Immature natural killer cell (primary cell): ENCODE results near the gene CIROP. TPM values are rescaled to one million over a fixed set of nuclear protein-coding genes. Genes with fewer than 3 reads are reported as not detected.

Experiments used
- DNase-seq, 3 donors: peaks; one replicate each; pipeline ENCODE4 v3.0.0; 2022; ENCODE audit warnings: mixed read lengths in 1 of 3
- H3K27ac Mint-ChIP-seq, 6 donors: one replicate each; pipeline ENCODE4 v1.8.0; 2020; ENCODE audit warnings: mixed read lengths in 6 of 6, mild to moderate bottlenecking in 5 of 6, inconsistent platforms in 4 of 6, moderate library complexity in 3 of 6
- H3K27me3 Mint-ChIP-seq, 3 donors: one replicate each; pipeline ENCODE4 v1.8.0; 2020 to 2021; ENCODE audit warnings: low read depth in 3 of 3, mild to moderate bottlenecking in 3 of 3, mixed read lengths in 3 of 3, moderate library complexity in 3 of 3, inconsistent platforms in 1 of 3
- H3K36me3 Mint-ChIP-seq, 3 donors: one replicate each; pipeline ENCODE4 v1.8.0; 2020; ENCODE audit warnings: mixed read lengths in 3 of 3, inconsistent platforms in 2 of 3, mild to moderate bottlenecking in 2 of 3
- H3K4me1 Mint-ChIP-seq, 2 donors: one replicate each; pipeline ENCODE4 v1.8.0; 2020; ENCODE audit warnings: inconsistent platforms in 2 of 2, mild to moderate bottlenecking in 2 of 2, mixed read lengths in 2 of 2, moderate library complexity in 1 of 2
- H3K4me3 Mint-ChIP-seq, 5 donors: one replicate each; pipeline ENCODE4 v1.8.0; 2020; ENCODE audit warnings: mild to moderate bottlenecking in 5 of 5, mixed read lengths in 5 of 5, inconsistent platforms in 3 of 5, moderate library complexity in 3 of 5
- H3K9me3 Mint-ChIP-seq, 6 donors: one replicate each; pipeline ENCODE4 v1.8.0; 2020; ENCODE audit warnings: mild to moderate bottlenecking in 6 of 6, mixed read lengths in 6 of 6, inconsistent platforms in 4 of 6, moderate library complexity in 3 of 6
- polyA plus RNA-seq, 3 donors: library from polyadenylated mRNA; unstranded; fragments of 300-500 nt; fragmentation: Illumina TruSeq; gene quantifications; one replicate each; pipeline ENCODE4 v1.2.3, GENCODE V29; 2021

Gene CIROP
- polyA plus RNA-seq, 3 donors from 2014 or later = not detected

- Mint-ChIP-seq H3K4me3 (peak overlapping the region in 2 of 5 donors; percentile 15 to 38), H3K9me3 (peaks cover 0 to 1% (median 0%) of the 10 kb centered on the region in 6 donors), H3K27me3 (peaks cover 0 to 5% (median 2%) of the 10 kb centered on the region in 3 donors), H3K36me3 (peaks cover 0 to 24% (median 11%) of the 10 kb centered on the region in 3 donors), H3K27ac (no peak overlapping the region), H3K4me1 (peaks cover 18 to 19% of the 10 kb centered on the region in 2 donors)
- no peak for DNase-seq
These were observed 45.9 kb downstream of the CIROP start for GRCh38 chr14:23058654-23059504.

GRCh38 chr14:23057757-23058653, 46.8 kb downstream of the CIROP start:
- Mint-ChIP-seq H3K27me3 (peaks cover 0 to 5% (median 2%) of the 10 kb centered on the region in 3 donors), H3K27ac (peak overlapping the region in 4 of 6 donors; percentile 40 to 69 (median 58)), H3K4me1 (peaks cover 18 to 19% of the 10 kb centered on the region in 2 donors), H3K36me3 (peaks cover 0 to 16% (median 6%) of the 10 kb centered on the region in 3 donors), H3K4me3 (peak overlapping the region; percentile 86 to 92 (median 89)), H3K9me3 (peaks cover 0 to 1% (median 0%) of the 10 kb centered on the region in 6 donors)
- peak; percentile 80 to 84 (median 80) for DNase-seq

GRCh38 chr14:23056956-23057756, 47.6 kb downstream of the CIROP start, which contains the start of gene CDH24:
TSS of gene CDH24 (minus strand) at chr14:23057520. CDS start at chr14:23055733, 1,787 bp downstream.
- H3K9me3 Mint-ChIP-seq = peaks cover 0 to 1% (median 0%) of the 10 kb centered on the region in 6 donors
- H3K4me3 Mint-ChIP-seq = peak within 1 kb of the TSS; percentile 88 to 92 (median 89)
- H3K36me3 Mint-ChIP-seq = peaks cover 0 to 7% (median 3%) of the 10 kb centered on the region in 3 donors
- DNase-seq = peak; percentile 64 to 71 (median 70)
- peak within 1 kb of the TSS in 5 of 6 donors; percentile 57 to 83 (median 71) for H3K27ac Mint-ChIP-seq
- H3K27me3 Mint-ChIP-seq = peaks cover 0 to 5% (median 2%) of the 10 kb centered on the region in 3 donors
- H3K4me1 Mint-ChIP-seq = peaks cover 18 to 19% of the 10 kb centered on the region in 2 donors

- H3K9me3 Mint-ChIP-seq = peaks cover 0 to 1% (median 0%) of the 10 kb centered on the region in 6 donors
- peaks cover 18 to 19% of the 10 kb centered on the region in 2 donors for H3K4me1 Mint-ChIP-seq
- peaks cover 0 to 5% (median 3%) of the 10 kb centered on the region in 3 donors for H3K36me3 Mint-ChIP-seq
These were observed 48.4 kb downstream of the CIROP start for GRCh38 chr14:23056145-23056955.

GRCh38 chr14:23055621-23056144, 49.1 kb downstream of the CIROP start:
- peak overlapping the region in 1 of 6 donors; percentile 53 for H3K27ac Mint-ChIP-seq
- H3K9me3 Mint-ChIP-seq = peaks cover 0 to 1% (median 0%) of the 10 kb centered on the region in 6 donors
- H3K27me3 Mint-ChIP-seq = peaks cover 0 to 5% (median 2%) of the 10 kb centered on the region in 3 donors
- peak overlapping the region in 4 of 5 donors; percentile 78 to 91 (median 88) for H3K4me3 Mint-ChIP-seq
- peaks cover 18 to 19% of the 10 kb centered on the region in 2 donors for H3K4me1 Mint-ChIP-seq
- no peak for DNase-seq
- peaks cover 0 to 3% (median under 1%) of the 10 kb centered on the region in 3 donors for H3K36me3 Mint-ChIP-seq

More at GRCh38 chr14:23056145-23056955, 48.4 kb downstream of the CIROP start:
- peak overlapping the region; percentile 78 to 91 (median 88) for H3K4me3 Mint-ChIP-seq
- peak overlapping the region in 4 of 6 donors; percentile 53 to 83 (median 74) for H3K27ac Mint-ChIP-seq
- DNase-seq = peak; percentile 64 to 65 (median 64)
- peaks cover 0 to 5% (median 2%) of the 10 kb centered on the region in 3 donors for H3K27me3 Mint-ChIP-seq

- peaks cover 18 to 19% of the 10 kb centered on the region in 2 donors for H3K4me1 Mint-ChIP-seq
- H3K36me3 Mint-ChIP-seq = peaks cover 0 to 3% (median 0%) of the 10 kb centered on the region in 3 donors
- peaks cover 0 to 1% (median 0%) of the 10 kb centered on the region in 6 donors for H3K9me3 Mint-ChIP-seq
- no peak for DNase-seq
- H3K4me3 Mint-ChIP-seq = no peak overlapping the region
- peak overlapping the region in 1 of 6 donors; percentile 40 for H3K27ac Mint-ChIP-seq
- H3K27me3 Mint-ChIP-seq = peaks cover 0 to 5% (median 2%) of the 10 kb centered on the region in 3 donors
These were observed 49.6 kb downstream of the CIROP start for GRCh38 chr14:23055147-23055550.

- H3K27ac Mint-ChIP-seq = no peak overlapping the region
- no peak for DNase-seq
These were observed 50.6 kb downstream of the CIROP start for GRCh38 chr14:23054000-23054811.

GRCh38 chr14:23053426-23053825, 51.4 kb downstream of the CIROP start:
- Mint-ChIP-seq H3K4me3 (no peak overlapping the region), H3K9me3 (no peaks in the 10 kb centered on the region), H3K27me3 (peaks cover 0 to 3% (median 2%) of the 10 kb centered on the region in 3 donors), H3K4me1 (peaks cover 16 to 19% of the 10 kb centered on the region in 2 donors), H3K36me3 (peaks cover 0 to 3% (median 0%) of the 10 kb centered on the region in 3 donors), H3K27ac (peak overlapping the region in 1 of 6 donors; percentile 58)
- DNase-seq = no peak

More at GRCh38 chr14:23054000-23054811, 50.6 kb downstream of the CIROP start:
- Mint-ChIP-seq H3K4me3 (no peak overlapping the region), H3K4me1 (peaks cover 17 to 19% of the 10 kb centered on the region in 2 donors), H3K9me3 (no peaks in the 10 kb centered on the region), H3K27me3 (peaks cover 0 to 3% (median 2%) of the 10 kb centered on the region in 3 donors), H3K36me3 (peaks cover 0 to 3% (median 0%) of the 10 kb centered on the region in 3 donors)

- peaks cover 0 to 2% (median 0%) of the 10 kb centered on the region in 3 donors for H3K27me3 Mint-ChIP-seq
- H3K4me3 Mint-ChIP-seq = no peak overlapping the region
- no peak for DNase-seq
- H3K36me3 Mint-ChIP-seq = no peaks in the 10 kb centered on the region
- H3K27ac Mint-ChIP-seq = no peak overlapping the region
- peaks cover 12 to 13% of the 10 kb centered on the region in 2 donors for H3K4me1 Mint-ChIP-seq
- H3K9me3 Mint-ChIP-seq = no peaks in the 10 kb centered on the region
These were observed 52.1 kb downstream of the CIROP start for GRCh38 chr14:23052671-23053070.

- no peaks in the 10 kb centered on the region for H3K36me3 Mint-ChIP-seq
- no peak for DNase-seq
- H3K27ac Mint-ChIP-seq = no peak overlapping the region
- H3K4me1 Mint-ChIP-seq = peaks cover 12 to 13% of the 10 kb centered on the region in 2 donors
- H3K9me3 Mint-ChIP-seq = no peaks in the 10 kb centered on the region
- no peak overlapping the region for H3K4me3 Mint-ChIP-seq
- H3K27me3 Mint-ChIP-seq = peaks cover 0 to 2% (median 0%) of the 10 kb centered on the region in 3 donors
These were observed 52.6 kb downstream of the CIROP start for GRCh38 chr14:23052182-23052623.
